ENCODE results near the gene KCNC2.
"Not testable (repeated sequence)": the region's sequence is repeated elsewhere in the genome, so short reads cannot be mapped to it uniquely, and the experiment has no call there.

KCNC2 gene

GRCh38 chr12:75209812-75210138 lies at the start of gene KCNC2:
TSS of gene KCNC2 (minus strand) at chr12:75209839.
- no peak for DNase-seq (ENCODE audit: low spot score)

- DNase-seq (ENCODE audit: low spot score), result no peak
Measured at GRCh38 chr12:75259143-75259542, 49.5 kb upstream of the KCNC2 start.

GRCh38 chr12:75257510-75257909 lies 47.9 kb upstream of the KCNC2 start:
- no peak for DNase-seq (ENCODE audit: low spot score)

- DNase-seq (ENCODE audit: low spot score), result no peak
Measured at GRCh38 chr12:75245108-75245507, 35.5 kb upstream of the KCNC2 start.

GRCh38 chr12:75239987-75240386 lies 30.3 kb upstream of the KCNC2 start:
- no peak for DNase-seq (ENCODE audit: low spot score)

- DNase-seq (ENCODE audit: low spot score), result no peak
Measured at GRCh38 chr12:75236206-75236605, 26.6 kb upstream of the KCNC2 start.

- no peak for DNase-seq (ENCODE audit: low spot score)
Measured at GRCh38 chr12:75227132-75227531, 17.5 kb upstream of the KCNC2 start.

- no peak for DNase-seq (ENCODE audit: low spot score)
Measured at GRCh38 chr12:75212072-75212471, 2.4 kb upstream of the KCNC2 start.

- DNase-seq (ENCODE audit: low spot score), result peak; percentile 68
Measured at GRCh38 chr12:75208856-75209811, 505 bp downstream of the KCNC2 start.

- DNase-seq (ENCODE audit: low spot score), result peak; percentile 6
Measured at GRCh38 chr12:75207338-75208083, 2.1 kb downstream of the KCNC2 start.

- no peak for DNase-seq (ENCODE audit: low spot score)
Measured at GRCh38 chr12:75205558-75205957, 4.1 kb downstream of the KCNC2 start.

- no peak for DNase-seq (ENCODE audit: low spot score)
Measured at GRCh38 chr12:75196865-75197264, 12.8 kb downstream of the KCNC2 start.

GRCh38 chr12:75196408-75196807 lies 13.2 kb downstream of the KCNC2 start:
- no peak for DNase-seq (ENCODE audit: low spot score)

- no peak for DNase-seq (ENCODE audit: low spot score)
Measured at GRCh38 chr12:75194250-75194649, 15.4 kb downstream of the KCNC2 start.

- DNase-seq (ENCODE audit: low spot score), result no peak
Measured at GRCh38 chr12:75192196-75192595, 17.4 kb downstream of the KCNC2 start.

GRCh38 chr12:75190846-75191245 lies 18.8 kb downstream of the KCNC2 start:
- DNase-seq (ENCODE audit: low spot score), result no peak

GRCh38 chr12:75185881-75186280 lies 23.8 kb downstream of the KCNC2 start:
- not testable (repeated sequence) for DNase-seq (ENCODE audit: low spot score)

- no peak for DNase-seq (ENCODE audit: low spot score)
Measured at GRCh38 chr12:75184516-75184915, 25.1 kb downstream of the KCNC2 start.

GRCh38 chr12:75183967-75184366 lies 25.7 kb downstream of the KCNC2 start:
- DNase-seq (ENCODE audit: low spot score), result no peak

GRCh38 chr12:75177997-75178396 lies 31.6 kb downstream of the KCNC2 start:
- peak; percentile 38 for DNase-seq (ENCODE audit: low spot score)

- DNase-seq (ENCODE audit: low spot score), result no peak
Measured at GRCh38 chr12:75172611-75173010, 37.0 kb downstream of the KCNC2 start.

- DNase-seq (ENCODE audit: low spot score), result no peak
Measured at GRCh38 chr12:75170640-75171185, 38.9 kb downstream of the KCNC2 start.

GRCh38 chr12:75162845-75163244 lies 46.8 kb downstream of the KCNC2 start:
- DNase-seq (ENCODE audit: low spot score), result no peak

Measured in AG20443 (cell line).